Right lobe of liver (tissue), 4 donors: ENCODE results near the gene GRB10.

ENCODE experiments used
- CTCF ChIP-seq, 4 donors: fragments of 200-600 bp in 3 of 4; fragments of 450-650 bp in 1 of 4; IDR thresholded peaks; one replicate each; pipeline versions ENCODE4 v1.5.1 to v1.8.0; 2016 to 2022; ENCODE audit warnings: antibody characterized with exemption in 4 of 4, mild to moderate bottlenecking in 2 of 4
- POLR2A ChIP-seq: fragments of 450-650 bp; IDR thresholded peaks from one replicate; pipeline ENCODE4 v1.6.1; 2017; ENCODE audit warnings: antibody characterized with exemption, mild to moderate bottlenecking
- donor health status: DM: no; HTN: no; CAD: no.
- donor health status: DM: no; HTN: no; CAD: no.
- donor health status: DM: no; HTN: yes; CAD: no.

DNA sequence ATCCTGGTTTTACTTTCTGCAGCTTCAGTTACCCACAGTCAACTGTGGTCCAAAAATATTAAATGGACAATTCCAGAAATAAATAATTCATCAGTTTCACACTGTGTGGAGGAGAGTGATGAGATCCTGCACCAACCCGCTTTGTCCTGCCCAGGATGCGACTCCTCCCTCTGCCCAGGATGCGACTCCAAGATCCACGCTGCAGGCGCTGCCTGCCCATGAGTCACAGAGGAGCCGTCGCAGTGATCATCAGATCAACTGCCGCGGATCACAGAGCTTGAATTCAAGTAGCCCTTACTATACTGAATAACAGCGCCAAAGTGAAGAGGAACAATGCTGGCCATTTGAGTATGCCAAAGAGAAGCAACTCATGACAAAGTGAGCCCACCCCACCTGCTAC is 61.5 kb downstream of the GRB10 start:
- TF ChIP-seq POLR2A (no peak), CTCF (IDR thresholded peaks at IDR 0.05) (no peak)
